Tibial nerve (tissue), 4 donors: ENCODE data around the gene RNASE12. TPM values are rescaled to one million over a fixed set of nuclear protein-coding genes. Genes with fewer than 3 reads are reported as not detected.

Experiments
- DNase-seq, 2 donors: peaks; one replicate each; pipeline ENCODE4 v3.0.0-alpha.2; 2019; ENCODE audit warnings: low spot score in 2 of 2
- H3K27ac ChIP-seq, 4 donors: fragments of 200-600 bp; sonication (generic) in 3 of 4; one replicate each; pipeline ENCODE4 v1.5.1; 2017 to 2019; ENCODE audit warnings: mild to moderate bottlenecking in 1 of 4
- H3K27me3 ChIP-seq, 2 donors: fragments of 200-600 bp; sonication (generic) in 1 of 2; one replicate each; pipeline versions ENCODE4 v1.5.1 to v1.6.0; 2017 to 2019
- H3K36me3 ChIP-seq, 3 donors: fragments of 200-600 bp; sonication (generic); one replicate each; pipeline ENCODE4 v1.5.1; 2018 to 2019
- H3K4me1 ChIP-seq, 4 donors: fragments of 200-600 bp; sonication (generic) in 3 of 4; one replicate each; pipeline ENCODE4 v1.5.1; 2017 to 2019
- H3K4me3 ChIP-seq, 4 donors: fragments of 200-600 bp; sonication (generic) in 3 of 4; one replicate each; pipeline ENCODE4 v1.5.1; 2017 to 2019; ENCODE audit warnings: mild to moderate bottlenecking in 1 of 4, moderate library complexity in 1 of 4
- H3K9me3 ChIP-seq, 4 donors: fragments of 200-600 bp; sonication (generic) in 3 of 4; one replicate each; pipeline ENCODE4 v1.5.1; 2017 to 2019
- EP300 ChIP-seq, 2 donors: sonication (generic); formaldehyde crosslinking; IDR thresholded peaks; one replicate each; pipeline ENCODE4 v1.6.1; 2017; ENCODE audit warnings: antibody characterized with exemption in 2 of 2, mild to moderate bottlenecking in 1 of 2
- POLR2A ChIP-seq, 2 donors: fragments of 450-650 bp; IDR thresholded peaks; one replicate each; pipeline ENCODE4 v1.6.1; 2017; ENCODE audit warnings: antibody characterized with exemption in 2 of 2, mild to moderate bottlenecking in 2 of 2, moderate library complexity in 2 of 2
- WGBS, 2 donors: methylation state at CpG; one replicate each; pipeline ENCODE4 v1.1.5; 2018; 5-methylcytosine and 5-hydroxymethylcytosine counted together
- total RNA-seq, 4 donors: library from RNA; depleted of rRNA; stranded (reverse); fragments of >200 nt; gene quantifications; one replicate each; pipeline ENCODE4 v1.1.0, GENCODE V29; 2016
- TF ChIP-seq, protein P1 (sequence below), 5 experiments: fragments of 200-600 bp in 3 of 5; fragments of 450-650 bp in 2 of 5; sonication (generic) in 3 of 5; IDR thresholded peaks; one replicate each; pipeline ENCODE4 v1.5.1; 2016 to 2019; ENCODE audit warnings: antibody characterized with exemption in 5 of 5, mild to moderate bottlenecking in 3 of 5, moderate library complexity in 2 of 5

Gene RNASE12
- total RNA-seq, 4 donors from 2014 or later = not detected

DNA sequence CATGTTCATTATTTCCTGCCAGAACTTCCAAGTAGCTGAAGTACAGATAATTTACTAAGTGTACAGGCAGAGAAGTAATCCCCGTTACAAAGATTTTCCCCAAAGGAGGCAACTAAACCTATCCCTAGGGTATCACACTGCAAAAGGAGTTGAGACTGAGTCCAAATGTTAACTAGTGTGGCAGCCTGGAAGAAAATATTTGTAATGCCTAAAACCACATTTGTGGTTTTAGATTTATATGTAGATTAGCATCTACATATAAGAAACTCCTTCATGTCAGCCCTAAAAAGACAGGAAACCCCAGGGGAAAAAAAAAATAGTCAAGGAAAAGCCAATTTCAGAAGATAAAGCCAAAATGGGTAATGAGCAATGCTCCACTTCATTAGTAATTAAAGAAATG lies 1.4 kb upstream of the RNASE12 start:
- 15 to 54% methylated on average over 1 of the region's 1 CpG for WGBS, 2 donors
- H3K9me3 ChIP-seq = no peaks in the 10 kb centered on the region
- TF ChIP-seq EP300 (IDR thresholded peaks at IDR 0.05) = no peak
- TF ChIP-seq, protein P1, sequence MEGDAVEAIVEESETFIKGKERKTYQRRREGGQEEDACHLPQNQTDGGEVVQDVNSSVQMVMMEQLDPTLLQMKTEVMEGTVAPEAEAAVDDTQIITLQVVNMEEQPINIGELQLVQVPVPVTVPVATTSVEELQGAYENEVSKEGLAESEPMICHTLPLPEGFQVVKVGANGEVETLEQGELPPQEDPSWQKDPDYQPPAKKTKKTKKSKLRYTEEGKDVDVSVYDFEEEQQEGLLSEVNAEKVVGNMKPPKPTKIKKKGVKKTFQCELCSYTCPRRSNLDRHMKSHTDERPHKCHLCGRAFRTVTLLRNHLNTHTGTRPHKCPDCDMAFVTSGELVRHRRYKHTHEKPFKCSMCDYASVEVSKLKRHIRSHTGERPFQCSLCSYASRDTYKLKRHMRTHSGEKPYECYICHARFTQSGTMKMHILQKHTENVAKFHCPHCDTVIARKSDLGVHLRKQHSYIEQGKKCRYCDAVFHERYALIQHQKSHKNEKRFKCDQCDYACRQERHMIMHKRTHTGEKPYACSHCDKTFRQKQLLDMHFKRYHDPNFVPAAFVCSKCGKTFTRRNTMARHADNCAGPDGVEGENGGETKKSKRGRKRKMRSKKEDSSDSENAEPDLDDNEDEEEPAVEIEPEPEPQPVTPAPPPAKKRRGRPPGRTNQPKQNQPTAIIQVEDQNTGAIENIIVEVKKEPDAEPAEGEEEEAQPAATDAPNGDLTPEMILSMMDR (IDR thresholded peaks at IDR 0.05) = no peak
- TF ChIP-seq POLR2A (IDR thresholded peaks at IDR 0.05) = no peak
- no peaks in the 10 kb centered on the region for H3K27me3 ChIP-seq
- no peaks in the 10 kb centered on the region for H3K4me1 ChIP-seq
- DNase-seq = no peak
- no peak overlapping the region for H3K4me3 ChIP-seq
- no peaks in the 10 kb centered on the region for H3K36me3 ChIP-seq
- H3K27ac ChIP-seq = no peak overlapping the region

DNA sequence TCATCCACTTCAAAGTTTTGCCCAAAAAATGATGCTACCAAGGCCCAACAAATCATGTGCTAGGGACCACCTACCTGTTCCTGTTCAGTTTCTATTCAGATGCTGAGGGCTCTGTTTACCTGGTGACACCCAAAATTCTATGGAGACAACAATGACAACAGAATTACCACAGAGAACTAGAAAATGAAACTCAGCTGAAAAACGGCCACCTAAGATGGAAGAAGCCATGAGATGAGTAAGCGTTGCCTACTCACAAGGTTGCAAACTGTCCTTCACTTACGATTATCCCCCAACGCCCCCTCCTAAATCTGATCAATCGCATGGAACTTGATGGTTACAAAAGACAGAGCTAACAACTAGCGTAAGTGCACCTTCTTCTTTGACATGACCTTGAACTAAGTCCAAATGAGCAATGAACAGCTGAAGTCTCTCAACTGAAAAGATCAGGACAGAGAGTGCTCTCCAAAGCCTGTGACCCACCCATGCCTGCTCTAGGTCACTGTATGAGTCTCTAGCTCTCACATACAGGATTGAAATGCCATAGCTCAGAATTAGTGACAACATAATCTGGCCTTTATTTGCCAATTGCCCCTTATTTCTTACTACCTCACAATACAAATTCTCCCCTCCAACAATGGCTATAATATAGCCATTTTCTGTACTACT lies 3.6 kb downstream of the RNASE12 start, which contains the start of gene RNASE11:
TSS of gene RNASE11 (minus strand) at position 513 of the 666 bp plus-strand sequence.
- Histone ChIP-seq H3K27me3 (peaks cover 0 to 2% of the 10 kb centered on the region in 2 donors), H3K27ac (no peak within 1 kb of the TSS), H3K4me3 (no peak within 1 kb of the TSS), H3K4me1 (no peaks in the 10 kb centered on the region), H3K36me3 (no peaks in the 10 kb centered on the region), H3K9me3 (no peaks in the 10 kb centered on the region)
- DNase-seq = no peak
- TF ChIP-seq POLR2A (IDR thresholded peaks at IDR 0.05) = no peak
- no peak for TF ChIP-seq EP300 (IDR thresholded peaks at IDR 0.05)
- TF ChIP-seq, protein P1 (IDR thresholded peaks at IDR 0.05) = no peak
- 88 to 89% methylated on average over 6 of the region's 6 CpGs for WGBS, 2 donors

DNA sequence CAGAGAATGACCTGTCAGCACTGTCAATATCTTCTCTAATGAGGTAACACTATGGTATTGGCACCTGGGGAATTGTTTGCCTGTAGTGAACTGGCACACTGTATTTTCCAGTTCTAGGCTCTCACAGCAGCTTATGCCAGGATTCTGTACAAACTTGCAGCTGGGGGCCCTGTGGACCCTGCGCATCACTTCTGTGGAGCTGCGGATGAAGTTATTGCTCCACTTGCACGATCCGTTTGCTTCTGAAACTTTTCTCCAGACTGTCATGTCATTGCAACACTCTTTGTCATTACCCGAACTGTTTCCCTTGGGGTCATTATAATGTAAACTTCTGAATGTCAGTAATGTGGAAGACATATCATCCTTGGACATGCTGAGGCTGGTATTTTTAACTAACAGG lies 7.3 kb downstream of the RNASE12 start:
- no peak for TF ChIP-seq EP300 (IDR thresholded peaks at IDR 0.05)
- TF ChIP-seq, protein P1 (IDR thresholded peaks at IDR 0.05) = no peak
- TF ChIP-seq POLR2A (IDR thresholded peaks at IDR 0.05) = no peak
- Histone ChIP-seq H3K27ac (no peak overlapping the region), H3K9me3 (no peaks in the 10 kb centered on the region), H3K4me1 (no peaks in the 10 kb centered on the region), H3K36me3 (no peaks in the 10 kb centered on the region), H3K27me3 (peaks cover 0 to 2% of the 10 kb centered on the region in 2 donors), H3K4me3 (no peak overlapping the region)
- 66 to 72% methylated on average over 5 of the region's 5 CpGs for WGBS, 2 donors
- DNase-seq = no peak

DNA sequence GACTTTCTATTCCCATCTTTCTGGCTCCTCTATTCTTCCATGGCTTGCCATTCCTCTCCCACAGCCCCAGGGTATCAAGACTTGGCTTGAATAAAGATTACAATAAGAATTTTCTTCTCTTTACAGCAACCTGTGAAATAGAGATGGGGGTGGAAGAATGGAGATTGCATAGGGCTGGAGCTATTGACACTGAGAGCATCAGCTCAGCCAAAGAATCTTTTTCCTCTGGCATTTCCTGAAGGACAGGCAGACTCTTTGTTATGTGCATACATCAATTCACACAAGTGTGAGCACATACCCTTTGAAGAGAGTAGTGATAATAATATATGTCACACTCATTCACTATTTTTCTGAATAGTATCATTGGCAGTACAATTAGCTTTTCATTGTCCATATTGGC lies 8.0 kb downstream of the RNASE12 start:
- no peaks in the 10 kb centered on the region for H3K9me3 ChIP-seq
- H3K36me3 ChIP-seq = no peaks in the 10 kb centered on the region
- no peak overlapping the region for H3K4me3 ChIP-seq
- H3K4me1 ChIP-seq = no peaks in the 10 kb centered on the region
- TF ChIP-seq, protein P1 (IDR thresholded peaks at IDR 0.05) = no peak
- TF ChIP-seq EP300 (IDR thresholded peaks at IDR 0.05) (no peak), POLR2A (IDR thresholded peaks at IDR 0.05) (no peak)
- H3K27ac ChIP-seq = no peak overlapping the region
- no peak for DNase-seq
- H3K27me3 ChIP-seq = peaks cover 0 to 2% of the 10 kb centered on the region in 2 donors

DNA sequence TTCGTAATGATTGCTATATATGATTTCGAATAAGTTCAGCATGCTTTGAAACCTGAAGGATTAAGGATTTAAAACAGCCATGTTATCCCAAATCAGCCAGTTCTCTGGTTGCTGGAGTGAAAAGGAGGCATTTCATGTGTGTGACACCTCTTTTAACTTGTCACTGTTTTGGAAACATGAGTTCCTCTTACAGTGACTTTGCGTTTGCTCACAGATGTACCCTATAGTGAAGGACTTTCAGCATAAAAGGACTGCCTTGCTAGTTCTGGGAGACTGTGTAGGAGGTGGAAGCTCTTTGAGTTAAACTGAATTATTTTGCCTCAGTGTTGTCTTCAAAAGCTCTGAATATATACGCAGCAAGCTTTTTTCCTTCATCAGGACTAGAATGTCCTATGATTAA lies 10.9 kb downstream of the RNASE12 start:
- TF ChIP-seq POLR2A (IDR thresholded peaks at IDR 0.05) (no peak), EP300 (IDR thresholded peaks at IDR 0.05) (no peak)
- TF ChIP-seq, protein P1 (IDR thresholded peaks at IDR 0.05) = no peak
- WGBS, 2 donors = 73 to 76% methylated on average over 4 of the region's 4 CpGs
- no peaks in the 10 kb centered on the region for H3K36me3 ChIP-seq
- no peak for DNase-seq
- peaks cover 0 to 2% of the 10 kb centered on the region in 2 donors for H3K27me3 ChIP-seq
- no peak overlapping the region for H3K27ac ChIP-seq
- H3K9me3 ChIP-seq = no peaks in the 10 kb centered on the region
- no peaks in the 10 kb centered on the region for H3K4me1 ChIP-seq
- no peak overlapping the region for H3K4me3 ChIP-seq
